B cell (primary cell): ENCODE results near the gene TRIM15. TPM values are rescaled to one million over a fixed set of nuclear protein-coding genes. Genes with fewer than 3 reads are reported as not detected.

Source experiments
- ATAC-seq: fragments of 200-7000 bp; cut with Tn5 transposase; one replicate; pipeline ENCODE4 v1.10.0; 2021; ENCODE audit warnings: low read depth, mild to moderate bottlenecking, moderate number of reproducible peaks, moderate library complexity
- CTCF ChIA-PET: fragments of 350-600 bp; sonication (Branson Sonifier 250); formaldehyde crosslinking; loops from one replicate; lab custom pipeline; 2021; ENCODE audit warnings: antibody characterized with exemption, inconsistent platforms; lab: Charles Lee
- POLR2A ChIA-PET: fragments of 350-600 bp; sonication (Branson Sonifier 250); formaldehyde crosslinking; loops from one replicate; lab custom pipeline; 2021; ENCODE audit warnings: antibody characterized with exemption; lab: Charles Lee
- DNase-seq: peaks from one replicate; pipeline ENCODE4 v3.0.0; 2013
- H2AFZ ChIP-seq: 2 replicates; pipeline ENCODE4 v1.6.1; 2012; ENCODE audit warnings: mild to moderate bottlenecking, low read depth, low read length; ENCODE audit not compliant: insufficient read depth, poor library complexity, severe bottlenecking
- H3K27ac ChIP-seq, 2 donors: 1 replicate in 1 of 2; 2 replicates in 1 of 2; pipeline ENCODE4 v1.5.1; 2012 to 2013; ENCODE audit warnings: low read length in 2 of 2, mild to moderate bottlenecking in 2 of 2, moderate library complexity in 1 of 2
- H3K27me3 ChIP-seq, 4 experiments: fragments of 200-600 bp in 1 of 4; sonication (generic) in 1 of 4; replicated peaks in 1 of 4; 1 replicate in 2 of 4; 2 replicates in 2 of 4; pipeline versions ENCODE4 v1.6.1 to v1.7.0; 2013 to 2016; ENCODE audit warnings: low read length in 3 of 4, mild to moderate bottlenecking in 2 of 4, mixed read lengths in 1 of 4, moderate library complexity in 1 of 4; ENCODE audit not compliant: insufficient read depth in 4 of 4, control insufficient read depth in 3 of 4; ENCODE audit errors: control extremely low read depth in 1 of 4
- H3K36me3 ChIP-seq, 2 experiments: replicated peaks in 1 of 2; 1 replicate in 1 of 2; 2 replicates in 1 of 2; pipeline versions ENCODE4 v1.6.1 to v1.7.1; 2013; ENCODE audit warnings: low read length in 1 of 2; ENCODE audit not compliant: insufficient read depth in 2 of 2, control insufficient read depth in 1 of 2; ENCODE audit errors: control extremely low read depth in 1 of 2, extremely low read depth in 1 of 2
- H3K4me1 ChIP-seq, 2 donors: fragments of 200-600 bp in 1 of 2; sonication (generic) in 1 of 2; 1 replicate in 1 of 2; 2 replicates in 1 of 2; pipeline versions ENCODE4 v1.5.1 to v1.6.1; 2013 to 2017; ENCODE audit warnings: low read length in 2 of 2; ENCODE audit not compliant: control insufficient read depth in 2 of 2, insufficient read depth in 2 of 2
- H3K4me2 ChIP-seq: replicated peaks from 2 replicates; pipeline ENCODE3; 2012; ENCODE audit warnings: mild to moderate bottlenecking, low read depth, low read length; ENCODE audit not compliant: poor library complexity, severe bottlenecking
- H3K4me3 ChIP-seq, 5 experiments: fragments of 200-600 bp in 1 of 5; sonication (generic) in 1 of 5; 1 replicate in 3 of 5; 2 replicates in 2 of 5; pipeline versions ENCODE4 v1.5.1 to v1.7.0; 2011 to 2016; ENCODE audit warnings: low read length in 4 of 5, mild to moderate bottlenecking in 4 of 5, low read depth in 2 of 5, control low read depth in 1 of 5, moderate library complexity in 1 of 5; ENCODE audit not compliant: insufficient read depth in 1 of 5; ENCODE audit errors: control extremely low read depth in 1 of 5, extremely low read depth in 1 of 5
- H3K79me2 ChIP-seq: fragments of 200-600 bp; sonication (generic); one replicate; pipeline ENCODE4 v1.6.0; 2016; ENCODE audit warnings: low read length; ENCODE audit not compliant: control insufficient read depth, insufficient read depth
- H3K9ac ChIP-seq: fragments of 200-600 bp; sonication (generic); 2 replicates; pipeline ENCODE4 v1.6.1; 2017; ENCODE audit warnings: mild to moderate bottlenecking, low read length, moderate library complexity
- H3K9me3 ChIP-seq, 3 donors: one replicate each; pipeline versions ENCODE4 v1.6.1 to v1.7.1; 2013; ENCODE audit warnings: low read length in 2 of 3; ENCODE audit not compliant: control insufficient read depth in 2 of 3, insufficient read depth in 1 of 3; ENCODE audit errors: control extremely low read depth in 1 of 3
- H4K20me1 ChIP-seq: 2 replicates; pipeline ENCODE4 v1.6.0; 2012; ENCODE audit warnings: mild to moderate bottlenecking, low read length; ENCODE audit not compliant: insufficient read depth, control insufficient read depth, poor library complexity, severe bottlenecking
- H3K27ac Mint-ChIP-seq: one replicate; pipeline ENCODE4 v1.8.0; 2021; ENCODE audit warnings: mixed read lengths
- H3K27me3 Mint-ChIP-seq: one replicate; pipeline ENCODE4 v1.8.0; 2021; ENCODE audit warnings: mixed read lengths
- H3K4me1 Mint-ChIP-seq: one replicate; pipeline ENCODE4 v1.8.0; 2021; ENCODE audit warnings: mixed read lengths
- H3K4me3 Mint-ChIP-seq: one replicate; pipeline ENCODE4 v1.8.0; 2021; ENCODE audit warnings: mixed read lengths
- H3K9me3 Mint-ChIP-seq: one replicate; pipeline ENCODE4 v1.8.0; 2022; ENCODE audit warnings: mixed read lengths; ENCODE audit not compliant: insufficient read depth
- EZH2 ChIP-seq: IDR thresholded peaks from 2 replicates; pipeline ENCODE4 v1.6.1; 2012; ENCODE audit warnings: borderline replicate concordance, low read depth, mild to moderate bottlenecking, moderate library complexity, low read length; ENCODE audit not compliant: insufficient read depth, poor library complexity, severe bottlenecking
- WGBS: methylation state at CpG from one replicate; pipeline ENCODE4 v1.1.5; 2013; ENCODE audit warnings: missing lambda C conversion rate; ENCODE audit not compliant: insufficient coverage; 5-methylcytosine and 5-hydroxymethylcytosine counted together
- intact Hi-C: fragments of 100-400 bp; cut with micrococcal nuclease; formaldehyde crosslinking; loops from one replicate; pipeline ENCODE4 v1.10.0; 2022
- polyA plus RNA-seq: library from polyadenylated mRNA; depleted of rRNA; stranded (reverse); fragments of >200 nt; gene quantifications from 2 replicates; pipeline ENCODE4 v1.2.3, GENCODE V29; 2012
- total RNA-seq, 2 donors: library from RNA; stranded (reverse); fragments of 120-200 nt in 1 of 2; gene quantifications; 1 replicate in 1 of 2; 2 replicates in 1 of 2; pipeline versions ENCODE4 v1.2.3 to v1.2.4, GENCODE V29; 2013 to 2022
- TF ChIP-seq, protein P1 (sequence below): fragments of 200-600 bp; IDR thresholded peaks from one replicate; pipeline ENCODE4 v1.8.0; 2022; ENCODE audit warnings: antibody characterized with exemption, mild to moderate bottlenecking

The TRIM15 gene
- total and polyA plus RNA-seq, 2 donors (not counting 1 experiment from before 2014, with no cell fraction given), result not detected

DNA sequence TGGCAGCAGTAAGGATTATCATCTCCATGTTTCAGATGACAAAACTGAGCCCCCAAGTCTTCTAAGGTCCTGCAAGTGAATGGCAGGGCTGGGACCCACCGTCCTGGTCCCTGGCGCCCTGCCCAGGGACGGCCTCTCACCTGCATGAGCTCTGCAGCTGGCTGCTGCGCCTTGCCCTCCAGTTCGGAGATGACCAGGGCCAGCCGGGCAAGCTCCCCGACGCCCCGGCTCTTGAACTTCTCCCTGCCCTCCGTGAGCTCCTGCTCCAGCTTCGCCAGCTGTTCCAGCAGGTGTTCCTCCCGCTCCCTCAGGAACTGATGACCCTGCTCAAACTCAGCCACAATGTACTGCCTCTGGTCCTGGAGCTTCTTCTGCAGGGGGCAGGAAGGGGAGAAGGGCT lies 33.0 kb downstream of the TRIM15 start:
- POLR2A ChIA-PET, result no interaction called here
- H3K27ac Mint-ChIP-seq, result no peak overlapping the region

More for the DNA sequence above, 33.0 kb downstream of the TRIM15 start:
- Mint-ChIP-seq H3K27me3 (no peaks in the 10 kb centered on the region), H3K4me1 (peaks cover 20% of the 10 kb centered on the region), H3K9me3 (no peaks in the 10 kb centered on the region), H3K4me3 (no peak overlapping the region)
- Histone ChIP-seq H3K27ac (no peak overlapping the region), H3K27me3 (no peaks in the 10 kb centered on the region), H3K36me3 (peaks cover 2 to 86% of the 10 kb centered on the region in 2 experiments), H2AFZ (no peak overlapping the region), H3K9ac (no peak overlapping the region), H3K9me3 (no peaks in the 10 kb centered on the region), H3K4me3 (no peak overlapping the region), H3K4me1 (peaks cover 13 to 16% of the 10 kb centered on the region in 2 donors), H3K79me2 (peaks cover 41% of the 10 kb centered on the region), H3K4me2 (no peak overlapping the region), H4K20me1 (peaks cover 54% of the 10 kb centered on the region)
- no peak for TF ChIP-seq EZH2
- TF ChIP-seq, protein P1, sequence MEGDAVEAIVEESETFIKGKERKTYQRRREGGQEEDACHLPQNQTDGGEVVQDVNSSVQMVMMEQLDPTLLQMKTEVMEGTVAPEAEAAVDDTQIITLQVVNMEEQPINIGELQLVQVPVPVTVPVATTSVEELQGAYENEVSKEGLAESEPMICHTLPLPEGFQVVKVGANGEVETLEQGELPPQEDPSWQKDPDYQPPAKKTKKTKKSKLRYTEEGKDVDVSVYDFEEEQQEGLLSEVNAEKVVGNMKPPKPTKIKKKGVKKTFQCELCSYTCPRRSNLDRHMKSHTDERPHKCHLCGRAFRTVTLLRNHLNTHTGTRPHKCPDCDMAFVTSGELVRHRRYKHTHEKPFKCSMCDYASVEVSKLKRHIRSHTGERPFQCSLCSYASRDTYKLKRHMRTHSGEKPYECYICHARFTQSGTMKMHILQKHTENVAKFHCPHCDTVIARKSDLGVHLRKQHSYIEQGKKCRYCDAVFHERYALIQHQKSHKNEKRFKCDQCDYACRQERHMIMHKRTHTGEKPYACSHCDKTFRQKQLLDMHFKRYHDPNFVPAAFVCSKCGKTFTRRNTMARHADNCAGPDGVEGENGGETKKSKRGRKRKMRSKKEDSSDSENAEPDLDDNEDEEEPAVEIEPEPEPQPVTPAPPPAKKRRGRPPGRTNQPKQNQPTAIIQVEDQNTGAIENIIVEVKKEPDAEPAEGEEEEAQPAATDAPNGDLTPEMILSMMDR, result no peak
- no peak for ATAC-seq
- 98% methylated on average over 12 of the region's 12 CpGs for WGBS
- CTCF ChIA-PET, result interaction anchor here (1.2 kb wide), 2 partner anchors 9 to 67 kb away, joined by 3 read pairs; no protein-coding TSS in a partner anchor
- DNase-seq, result no peak
- intact Hi-C loops, result no loop called here
